PC-9 (cell line): Measurements from ENCODE around the gene PLEKHA5.

Experiments
- EZH2 ChIP-seq: fragments of 200-600 bp; sonication (generic); IDR thresholded peaks from 2 replicates; pipeline ENCODE4 v1.8.0; 2017; ENCODE audit warnings: antibody characterized with exemption, low read depth
- TF ChIP-seq, protein P1 (sequence below): fragments of 200-600 bp; sonication (generic); conservative IDR thresholded peaks from 2 replicates; pipeline ENCODE4 v1.6.1; 2017; ENCODE audit warnings: mixed run types, antibody characterized with exemption, mild to moderate bottlenecking, moderate library complexity

DNA sequence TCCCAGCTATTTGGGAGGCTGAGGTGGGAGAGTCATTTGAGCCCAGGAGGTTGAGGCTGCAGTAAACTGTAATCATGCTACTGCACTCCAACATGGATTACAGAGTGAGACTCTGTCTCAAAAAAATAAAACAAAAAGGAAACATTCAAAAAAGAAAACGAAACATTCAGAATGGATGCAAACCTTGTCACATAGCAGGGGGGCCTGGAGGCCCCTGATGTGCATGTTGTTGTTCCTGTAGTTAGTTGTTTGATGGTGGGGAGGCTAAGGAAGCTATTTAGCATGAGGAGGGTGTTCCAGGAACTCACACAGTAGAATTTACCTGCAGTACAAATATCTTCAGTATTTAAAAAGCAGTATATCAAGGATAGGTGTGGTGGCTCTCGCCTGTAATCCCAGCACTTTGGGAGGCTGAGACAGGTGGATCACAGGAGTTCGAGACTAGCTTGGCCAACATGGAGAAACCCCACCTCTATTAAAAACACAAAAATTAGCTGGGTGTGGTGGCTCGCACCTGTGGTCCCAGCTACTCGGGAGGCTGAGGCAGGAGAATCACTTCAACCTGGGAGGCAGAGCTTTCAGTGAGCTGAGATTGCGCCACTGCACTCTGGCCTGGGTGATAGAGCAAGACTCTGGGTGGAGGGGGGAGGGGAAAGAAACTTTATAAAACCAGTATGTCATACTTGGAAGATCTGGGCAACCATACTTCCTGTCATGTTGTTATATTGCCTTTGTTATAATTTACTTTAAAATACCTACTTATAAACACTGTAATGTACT, 292.2 kb downstream of the PLEKHA5 start:
- TF ChIP-seq, protein P1, sequence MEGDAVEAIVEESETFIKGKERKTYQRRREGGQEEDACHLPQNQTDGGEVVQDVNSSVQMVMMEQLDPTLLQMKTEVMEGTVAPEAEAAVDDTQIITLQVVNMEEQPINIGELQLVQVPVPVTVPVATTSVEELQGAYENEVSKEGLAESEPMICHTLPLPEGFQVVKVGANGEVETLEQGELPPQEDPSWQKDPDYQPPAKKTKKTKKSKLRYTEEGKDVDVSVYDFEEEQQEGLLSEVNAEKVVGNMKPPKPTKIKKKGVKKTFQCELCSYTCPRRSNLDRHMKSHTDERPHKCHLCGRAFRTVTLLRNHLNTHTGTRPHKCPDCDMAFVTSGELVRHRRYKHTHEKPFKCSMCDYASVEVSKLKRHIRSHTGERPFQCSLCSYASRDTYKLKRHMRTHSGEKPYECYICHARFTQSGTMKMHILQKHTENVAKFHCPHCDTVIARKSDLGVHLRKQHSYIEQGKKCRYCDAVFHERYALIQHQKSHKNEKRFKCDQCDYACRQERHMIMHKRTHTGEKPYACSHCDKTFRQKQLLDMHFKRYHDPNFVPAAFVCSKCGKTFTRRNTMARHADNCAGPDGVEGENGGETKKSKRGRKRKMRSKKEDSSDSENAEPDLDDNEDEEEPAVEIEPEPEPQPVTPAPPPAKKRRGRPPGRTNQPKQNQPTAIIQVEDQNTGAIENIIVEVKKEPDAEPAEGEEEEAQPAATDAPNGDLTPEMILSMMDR, result no peak
- TF ChIP-seq EZH2, result no peak
